SW 1271 (cell line): ENCODE data around the gene GPT2.

ENCODE experiments used
- DNase-seq, 2 experiments: peaks; one replicate each; lab custom pipeline; 2025; lab: John Stamatoyannopoulos, UW

The GPT2 gene

GRCh38 chr16:46883690-46884512 lies at the start of gene GPT2:
Gene GPT2 (plus strand): TSS chr16:46884362. CDS start chr16:46884716, 354 bp downstream.
- DNase-seq: peak; percentile 79 to 88

GRCh38 chr16:46836534-46837530 lies 47.3 kb upstream of the GPT2 start:
- no peak for DNase-seq

- DNase-seq: no peak
Measured at GRCh38 chr16:46839986-46840443, 44.1 kb upstream of the GPT2 start.

GRCh38 chr16:46842192-46842895 lies 41.8 kb upstream of the GPT2 start:
- no peak for DNase-seq

DNA sequence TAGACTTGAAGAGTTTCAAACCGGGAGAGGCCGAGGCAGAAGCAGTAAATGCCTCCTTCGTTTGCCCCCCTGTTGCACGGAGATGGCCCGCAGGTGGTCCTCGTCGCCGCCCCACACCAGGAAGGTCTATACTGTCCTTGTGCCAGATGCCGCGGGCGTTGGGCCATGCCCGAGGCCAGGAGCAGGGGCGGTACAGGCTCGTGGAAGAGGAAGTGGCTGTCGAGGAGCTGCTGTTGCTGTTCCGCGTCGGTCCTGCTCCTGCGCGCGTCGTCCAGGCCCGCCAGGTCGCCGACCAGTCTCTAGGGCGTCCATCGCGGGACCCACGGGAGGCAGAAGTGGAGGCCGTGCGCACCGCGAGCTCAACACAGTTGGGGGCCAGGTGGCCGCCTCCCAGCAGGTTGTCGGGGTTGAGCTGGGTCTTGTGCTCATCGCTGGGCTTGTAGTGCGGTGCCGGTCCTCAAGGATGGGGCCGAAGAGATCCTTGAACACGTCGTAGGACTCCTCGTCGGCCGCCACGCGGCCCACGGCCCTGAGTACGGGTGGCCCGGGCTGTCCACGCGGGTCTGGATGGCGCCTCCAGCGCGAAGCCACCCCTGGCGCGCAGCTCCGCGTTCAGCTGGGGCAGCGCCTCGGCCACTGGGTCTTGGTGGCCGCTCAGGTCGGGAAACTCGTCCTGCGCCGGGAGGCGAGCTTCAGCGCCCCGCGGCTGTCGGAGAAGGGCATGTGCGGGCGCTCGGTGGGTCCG lies 40.1 kb upstream of the GPT2 start:
- DNase-seq: no peak

- DNase-seq: no peak
Measured at GRCh38 chr16:46844771-46845170, 39.4 kb upstream of the GPT2 start.

- DNase-seq: no peak
Measured at GRCh38 chr16:46845952-46846351, 38.2 kb upstream of the GPT2 start.

GRCh38 chr16:46848768-46849764 lies 35.1 kb upstream of the GPT2 start:
- no peak for DNase-seq

GRCh38 chr16:46850619-46851555 lies 33.3 kb upstream of the GPT2 start:
- DNase-seq: no peak

- no peak for DNase-seq
Measured at GRCh38 chr16:46852130-46852529, 32.0 kb upstream of the GPT2 start.

- DNase-seq: peak in 1 of 2 experiments; percentile 34
Measured at GRCh38 chr16:46853713-46854443, 30.3 kb upstream of the GPT2 start.

DNA sequence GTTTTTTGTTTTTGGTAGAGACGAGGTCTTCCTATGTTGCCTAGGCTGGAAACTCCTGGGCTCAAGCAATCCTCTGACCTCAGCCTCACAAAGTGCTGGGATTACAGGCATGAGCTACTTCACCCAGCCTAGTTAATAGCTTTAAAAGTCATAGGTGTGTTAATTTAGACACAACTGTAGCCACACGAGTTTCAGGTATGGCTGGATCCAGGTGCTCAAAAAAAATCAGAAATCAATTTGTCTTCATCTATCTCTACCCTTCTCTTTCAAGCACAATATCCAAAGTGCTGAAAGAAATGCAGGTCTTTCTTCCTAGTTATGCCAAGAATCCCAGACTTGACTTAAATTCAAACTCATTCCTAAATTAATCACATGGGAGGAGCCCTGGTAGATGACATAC lies 29.3 kb upstream of the GPT2 start:
- no peak for DNase-seq

DNA sequence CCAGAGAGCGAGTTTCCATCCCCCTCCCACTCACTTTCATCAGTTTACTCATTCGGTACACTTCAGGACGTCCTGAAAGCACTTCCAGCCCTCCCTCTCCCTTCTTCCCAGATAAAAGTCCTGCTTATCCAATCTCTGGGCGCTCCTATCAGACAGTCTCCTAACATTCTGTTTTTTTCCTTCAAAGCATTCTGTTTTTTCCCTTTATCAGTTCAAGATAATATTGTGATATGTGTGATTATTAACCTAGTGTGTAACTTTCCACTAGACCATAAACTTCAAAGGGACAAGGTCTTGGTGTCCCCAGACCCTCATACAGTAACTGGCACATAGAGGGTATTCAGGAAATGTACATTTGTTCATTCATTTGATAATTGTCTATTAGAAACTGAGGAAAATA lies 28.8 kb upstream of the GPT2 start:
- no peak for DNase-seq

GRCh38 chr16:46857368-46857945 lies 26.7 kb upstream of the GPT2 start:
- peak in 1 of 2 experiments; percentile 4 for DNase-seq

- no peak for DNase-seq
Measured at GRCh38 chr16:46858151-46858550, 26.0 kb upstream of the GPT2 start.

DNA sequence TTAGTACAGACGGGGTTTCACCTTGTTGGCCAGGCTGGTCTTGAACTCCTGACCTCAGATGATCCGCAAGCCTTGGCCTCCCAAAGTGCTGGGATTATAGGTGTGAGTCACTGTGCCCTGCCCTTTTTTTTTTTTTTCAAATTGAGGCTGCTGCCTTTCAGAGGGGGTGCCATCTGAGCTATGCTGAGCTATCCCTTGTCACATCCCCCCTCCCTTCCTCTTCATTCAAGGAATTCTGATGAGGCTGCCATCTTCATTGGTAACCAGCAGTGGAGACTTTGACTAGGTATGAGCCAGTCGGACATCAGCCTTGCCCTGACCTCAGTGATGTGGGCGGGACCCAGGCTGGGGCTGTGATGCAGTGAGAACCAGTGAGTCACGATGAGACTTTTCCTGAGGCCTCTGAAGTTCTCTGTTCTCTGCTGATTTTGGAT lies 24.4 kb upstream of the GPT2 start:
- peak; percentile 65 to 70 for DNase-seq

- DNase-seq: no peak
Measured at GRCh38 chr16:46862555-46863447, 21.4 kb upstream of the GPT2 start.
